Fibroblast of the aortic adventitia (primary cell): ENCODE results near the gene FUT9. TPM values are rescaled to one million over a fixed set of nuclear protein-coding genes. Genes with fewer than 3 reads are reported as not detected.

Source experiments
- DNase-seq: peaks from one replicate; pipeline ENCODE4 v3.0.0-alpha.2; 2010; ENCODE audit warnings: low read depth
- H3K4me3 ChIP-seq: 2 replicates; pipeline ENCODE4 v1.5.1; 2011; ENCODE audit warnings: low read depth, mild to moderate bottlenecking, control low read depth, low read length, moderate library complexity
- total RNA-seq: library from RNA; depleted of rRNA; stranded (reverse); fragments of >200 nt; gene quantifications from 2 replicates; pipeline ENCODE4 v1.2.3, GENCODE V29; 2012; ENCODE audit warnings: low replicate concordance
- TF ChIP-seq, protein P1 (sequence below): IDR thresholded peaks from 2 replicates; pipeline ENCODE4 v1.5.1; 2011; ENCODE audit warnings: mild to moderate bottlenecking, low read length, control low read depth, inconsistent platforms; ENCODE audit not compliant: insufficient read depth

Gene FUT9
- under 0.01 TPM in 1 of 2 replicates, not detected in the other for total RNA-seq

- H3K4me3 ChIP-seq, result no peak within 1 kb of the TSS
- no peak for DNase-seq
- TF ChIP-seq, protein P1, sequence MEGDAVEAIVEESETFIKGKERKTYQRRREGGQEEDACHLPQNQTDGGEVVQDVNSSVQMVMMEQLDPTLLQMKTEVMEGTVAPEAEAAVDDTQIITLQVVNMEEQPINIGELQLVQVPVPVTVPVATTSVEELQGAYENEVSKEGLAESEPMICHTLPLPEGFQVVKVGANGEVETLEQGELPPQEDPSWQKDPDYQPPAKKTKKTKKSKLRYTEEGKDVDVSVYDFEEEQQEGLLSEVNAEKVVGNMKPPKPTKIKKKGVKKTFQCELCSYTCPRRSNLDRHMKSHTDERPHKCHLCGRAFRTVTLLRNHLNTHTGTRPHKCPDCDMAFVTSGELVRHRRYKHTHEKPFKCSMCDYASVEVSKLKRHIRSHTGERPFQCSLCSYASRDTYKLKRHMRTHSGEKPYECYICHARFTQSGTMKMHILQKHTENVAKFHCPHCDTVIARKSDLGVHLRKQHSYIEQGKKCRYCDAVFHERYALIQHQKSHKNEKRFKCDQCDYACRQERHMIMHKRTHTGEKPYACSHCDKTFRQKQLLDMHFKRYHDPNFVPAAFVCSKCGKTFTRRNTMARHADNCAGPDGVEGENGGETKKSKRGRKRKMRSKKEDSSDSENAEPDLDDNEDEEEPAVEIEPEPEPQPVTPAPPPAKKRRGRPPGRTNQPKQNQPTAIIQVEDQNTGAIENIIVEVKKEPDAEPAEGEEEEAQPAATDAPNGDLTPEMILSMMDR, result no peak
Observed at GRCh38 chr6:96015518-96016333, at the start of gene FUT9. FUT9 (plus strand) TSS chr6:96015974; CDS start chr6:96203156, 187,182 bp downstream.

GRCh38 chr6:95967594-95967993, 48.2 kb upstream of the FUT9 start:
- TF ChIP-seq, protein P1, result no peak
- no peak for DNase-seq
- no peak overlapping the region for H3K4me3 ChIP-seq

DNA sequence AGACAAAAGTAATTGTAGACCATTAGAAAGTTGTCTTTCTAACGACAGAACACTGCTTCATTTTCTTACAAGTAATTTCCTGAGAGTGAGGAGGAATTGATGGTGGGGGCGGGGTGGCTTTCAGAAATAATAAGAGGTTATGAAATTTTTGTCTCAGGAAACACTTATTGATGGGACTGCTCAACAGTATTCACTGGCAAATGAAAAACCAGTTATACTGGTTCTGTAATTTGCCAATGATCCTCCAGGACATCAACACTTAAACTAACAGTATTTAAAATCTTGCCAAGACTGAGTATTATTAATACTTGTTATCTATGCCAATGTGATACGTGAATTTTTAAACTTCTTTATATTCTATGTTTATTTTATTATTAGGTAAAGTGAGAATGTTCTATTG, 41.8 kb upstream of the FUT9 start:
- TF ChIP-seq, protein P1, result no peak
- no peak overlapping the region for H3K4me3 ChIP-seq
- DNase-seq, result no peak

- no peak for DNase-seq
- TF ChIP-seq, protein P1, result no peak
- H3K4me3 ChIP-seq, result no peak overlapping the region
Observed at GRCh38 chr6:95978230-95978629, 37.5 kb upstream of the FUT9 start.

DNA sequence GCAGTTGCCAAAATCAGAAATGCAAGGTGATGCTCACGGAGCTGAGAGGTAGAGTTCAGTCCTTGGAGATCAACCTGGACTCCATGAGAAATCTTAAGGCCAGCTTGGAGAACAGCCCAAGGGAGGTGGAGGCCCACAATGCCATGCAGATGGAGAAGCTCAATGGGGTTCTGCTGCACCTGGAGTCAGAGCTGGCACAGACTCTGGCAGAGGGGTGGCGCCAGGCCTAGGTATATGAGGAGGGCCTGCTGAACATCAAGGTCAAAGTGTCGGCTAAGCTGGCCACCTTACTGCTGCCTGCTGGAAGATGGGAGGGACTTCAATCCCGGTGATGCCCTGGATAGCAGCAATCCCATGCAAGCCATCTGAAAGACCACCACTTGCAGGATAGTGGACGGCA, 23.9 kb upstream of the FUT9 start:
- H3K4me3 ChIP-seq, result no peak overlapping the region
- TF ChIP-seq, protein P1, result no peak
- DNase-seq, result no peak

GRCh38 chr6:95994151-95994550, 21.6 kb upstream of the FUT9 start:
- DNase-seq, result no peak
- no peak overlapping the region for H3K4me3 ChIP-seq
- TF ChIP-seq, protein P1, result no peak
